ENCODE results near the gene APP.
A peak's percentile ranks its signal among the peaks of the same experiment; 100 is the strongest.

APP gene

DNA sequence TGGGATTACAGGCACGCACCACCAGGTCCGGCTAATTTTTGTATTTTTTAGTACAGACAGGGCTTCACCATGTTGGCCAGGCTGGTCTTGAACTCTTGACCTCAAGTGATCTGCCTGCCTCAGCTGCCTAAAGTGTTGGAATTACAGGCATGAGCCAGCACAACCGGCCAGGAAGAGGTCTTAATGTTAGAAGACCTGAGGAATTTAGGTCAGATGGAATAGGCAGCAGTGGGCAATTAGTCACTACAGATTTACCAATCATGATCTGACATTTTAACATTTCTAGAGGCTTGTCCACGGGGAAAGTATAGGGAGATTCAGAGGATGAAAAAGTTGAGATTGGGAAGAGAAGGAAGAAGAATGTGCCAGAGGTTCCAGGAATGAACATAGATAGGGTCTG lies 8.9 kb upstream of the APP start:
- POLR2A ChIA-PET = no interaction called here
- TF ChIP-seq, protein P1, sequence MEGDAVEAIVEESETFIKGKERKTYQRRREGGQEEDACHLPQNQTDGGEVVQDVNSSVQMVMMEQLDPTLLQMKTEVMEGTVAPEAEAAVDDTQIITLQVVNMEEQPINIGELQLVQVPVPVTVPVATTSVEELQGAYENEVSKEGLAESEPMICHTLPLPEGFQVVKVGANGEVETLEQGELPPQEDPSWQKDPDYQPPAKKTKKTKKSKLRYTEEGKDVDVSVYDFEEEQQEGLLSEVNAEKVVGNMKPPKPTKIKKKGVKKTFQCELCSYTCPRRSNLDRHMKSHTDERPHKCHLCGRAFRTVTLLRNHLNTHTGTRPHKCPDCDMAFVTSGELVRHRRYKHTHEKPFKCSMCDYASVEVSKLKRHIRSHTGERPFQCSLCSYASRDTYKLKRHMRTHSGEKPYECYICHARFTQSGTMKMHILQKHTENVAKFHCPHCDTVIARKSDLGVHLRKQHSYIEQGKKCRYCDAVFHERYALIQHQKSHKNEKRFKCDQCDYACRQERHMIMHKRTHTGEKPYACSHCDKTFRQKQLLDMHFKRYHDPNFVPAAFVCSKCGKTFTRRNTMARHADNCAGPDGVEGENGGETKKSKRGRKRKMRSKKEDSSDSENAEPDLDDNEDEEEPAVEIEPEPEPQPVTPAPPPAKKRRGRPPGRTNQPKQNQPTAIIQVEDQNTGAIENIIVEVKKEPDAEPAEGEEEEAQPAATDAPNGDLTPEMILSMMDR (IDR thresholded peaks at IDR 0.05; ENCODE audit: control extremely low read depth, extremely low read depth, low read depth, missing control alignments) = no peak
- no peak for DNase-seq (ENCODE audit: extremely low spot score)
- CTCF ChIA-PET = no interaction called here

DNA sequence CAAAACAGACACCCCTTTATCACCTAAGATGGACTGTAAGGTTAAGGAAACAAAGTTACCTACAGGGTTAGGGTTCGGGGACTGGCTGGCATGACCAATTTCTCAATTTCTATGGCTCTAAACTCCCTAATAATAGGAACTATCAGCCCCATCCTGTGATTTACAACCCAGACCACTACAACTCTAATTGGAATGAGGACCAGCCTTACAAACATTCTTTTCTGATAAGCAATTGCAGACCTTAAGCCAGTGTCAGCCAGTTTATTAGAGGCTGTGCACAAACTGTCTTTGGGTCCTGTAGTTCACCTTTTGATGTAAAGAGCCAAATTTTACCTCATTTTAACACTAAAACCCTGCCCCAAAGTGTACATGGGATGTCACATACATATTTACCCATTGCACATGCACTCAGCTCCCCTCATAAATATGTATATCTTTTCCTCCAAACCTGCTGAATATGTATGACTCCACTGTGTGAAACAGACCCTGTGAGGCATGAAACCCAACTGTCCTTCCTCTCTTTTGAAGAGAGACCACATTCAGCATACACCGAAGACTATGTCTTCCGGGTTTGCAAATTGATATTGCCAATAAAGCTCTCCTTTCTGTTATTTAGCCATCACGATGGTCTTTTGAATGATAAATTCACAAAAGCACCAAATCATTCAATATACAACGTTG lies 7.3 kb upstream of the APP start:
- DNase-seq (ENCODE audit: extremely low spot score) = no peak
- TF ChIP-seq, protein P1 (IDR thresholded peaks at IDR 0.05; ENCODE audit: control extremely low read depth, extremely low read depth, low read depth, missing control alignments) = no peak
- POLR2A ChIA-PET = no interaction called here
- CTCF ChIA-PET = interaction anchor here (1.0 to 1.3 kb wide), 3 partner anchors 11 to 569 kb away, joined by 3 to 5 read pairs (median 3); no protein-coding TSS in a partner anchor

- CTCF ChIA-PET = interaction anchor here (1.0 to 1.3 kb wide), 4 partner anchors 10 to 568 kb away, joined by 3 to 5 read pairs (median 4); no protein-coding TSS in a partner anchor
Observed at GRCh38 chr21:26177187-26177586, 6.6 kb upstream of the APP start.

DNA sequence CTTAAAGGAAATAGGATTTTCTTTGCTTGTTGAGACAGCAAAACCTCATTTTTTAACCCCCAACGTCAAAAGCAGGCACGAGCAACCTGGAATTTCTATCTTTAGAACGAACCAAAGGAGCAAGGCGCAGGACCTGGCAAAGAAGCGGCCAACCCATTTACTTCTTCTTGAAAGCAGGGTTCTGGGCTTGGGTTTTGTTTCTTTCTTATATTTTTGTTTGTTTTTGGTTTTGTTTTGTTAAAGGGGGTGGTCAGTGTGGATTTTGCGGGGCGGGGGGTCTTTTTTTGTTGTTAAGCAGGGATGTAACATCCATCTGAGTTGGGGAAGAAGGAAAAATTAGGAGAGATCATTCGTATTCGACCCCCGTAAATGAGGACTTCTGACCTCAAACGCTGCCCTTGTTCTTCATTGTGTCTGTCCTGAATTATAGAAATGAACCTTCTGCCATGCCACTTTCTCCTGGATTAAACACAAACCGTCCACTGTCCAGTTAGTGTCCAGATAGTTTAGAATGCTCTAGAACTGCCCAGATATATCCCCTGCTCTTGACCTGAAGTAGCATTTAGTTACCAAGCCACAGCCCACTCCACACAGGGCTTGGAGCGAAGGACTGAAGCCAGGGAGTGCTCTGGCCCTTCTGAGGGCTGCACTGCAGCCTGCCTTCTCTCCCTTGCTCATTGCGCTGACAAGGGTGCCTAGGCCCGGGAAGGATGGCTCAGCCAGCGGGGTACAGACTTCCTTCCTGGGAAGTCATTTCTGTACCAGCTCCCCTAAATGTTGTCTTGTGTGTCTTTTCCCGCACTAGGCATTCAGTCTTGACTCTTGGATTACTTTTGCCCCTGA lies 909 bp upstream of the APP start:
- POLR2A ChIA-PET = no interaction called here
- CTCF ChIA-PET = interaction anchor here (0.6 to 4.7 kb wide), 23 partner anchors 9 to 563 kb away, joined by 3 to 21 read pairs (median 5); no protein-coding TSS in a partner anchor
- TF ChIP-seq, protein P1 (IDR thresholded peaks at IDR 0.05; ENCODE audit: control extremely low read depth, extremely low read depth, low read depth, missing control alignments) = no peak
- no peak for DNase-seq (ENCODE audit: extremely low spot score)

More at GRCh38 chr21:26177187-26177586, 6.6 kb upstream of the APP start:
- POLR2A ChIA-PET = no interaction called here
- no peak for DNase-seq (ENCODE audit: extremely low spot score)
- TF ChIP-seq, protein P1 (IDR thresholded peaks at IDR 0.05; ENCODE audit: control extremely low read depth, extremely low read depth, low read depth, missing control alignments) = no peak

- TF ChIP-seq, protein P1 (IDR thresholded peaks at IDR 0.05; ENCODE audit: control extremely low read depth, extremely low read depth, low read depth, missing control alignments) = no peak
- DNase-seq (ENCODE audit: extremely low spot score) = peak; percentile 61
- ChIA-PET POLR2A (no interaction called here), CTCF (interaction anchor here (0.6 to 4.7 kb wide), 23 partner anchors 10 to 561 kb away, joined by 3 to 30 read pairs (median 5); partner anchors contain the start of genes ATP5PF and GABPA)
Observed at GRCh38 chr21:26169611-26170470, 729 bp downstream of the APP start.
